A549 (cell line): ENCODE measurements around the gene MT1F.

Experiments used
- CTCF ChIP-seq: fragments of >200 bp; sonication (Bioruptor Twin); formaldehyde crosslinking; IDR thresholded peaks from 3 replicates; pipeline ENCODE4 v1.5.1; 2016
- FOSL2 ChIP-seq, 2 experiments: fragments of 450-650 bp in 1 of 2; fragments of >200 bp in 1 of 2; sonication (Bioruptor Twin) in 1 of 2; formaldehyde crosslinking; IDR thresholded peaks; 2 replicates each; pipeline versions ENCODE4 v1.5.0 to v1.6.1; 2016 to 2020; ENCODE audit warnings: mild to moderate bottlenecking in 1 of 2, moderate library complexity in 1 of 2
- POLR2A ChIP-seq: IDR thresholded peaks from 2 replicates; pipeline ENCODE4 v1.6.1; 2012; ENCODE audit warnings: mild to moderate bottlenecking, low read length
- RAD21 ChIP-seq, 2 experiments: fragments of >200 bp in 1 of 2; sonication (Bioruptor Twin) in 1 of 2; formaldehyde crosslinking in 1 of 2; IDR thresholded peaks in 1 of 2; conservative IDR thresholded peaks in 1 of 2; 2 replicates in 1 of 2; 3 replicates in 1 of 2; pipeline ENCODE4 v1.6.1; 2012 to 2018; ENCODE audit warnings: inconsistent platforms in 1 of 2

- TF ChIP-seq FOSL2 (IDR thresholded peaks at IDR 0.05) (no peak), FOSL2 (CRISPR knock-in tag; IDR thresholded peaks at IDR 0.05) (no peak), POLR2A (no peak), RAD21 (conservative IDR thresholded peaks at IDR 0.05 in 1 of 2, IDR thresholded peaks at IDR 0.05 in 1 of 2) (no peak), CTCF (no peak)
These were observed 642 bp downstream of the MT1F start for GRCh38 chr16:56658327-56658875.
